AG10803 (cell line): ENCODE results near the gene DAPK3.
"Not testable (repeated sequence)": the region's sequence is repeated elsewhere in the genome, so short reads cannot be mapped to it uniquely, and the experiment has no call there.

Experiments
- DNase-seq: peaks from one replicate; pipeline ENCODE4 v3.0.0; 2010; ENCODE audit warnings: low read depth
- H3K4me3 ChIP-seq: 2 replicates; pipeline ENCODE4 v1.5.1; 2011; ENCODE audit warnings: mild to moderate bottlenecking, low read length, control low read depth
- TF ChIP-seq, protein P1 (sequence below): conservative IDR thresholded peaks from 2 replicates; pipeline ENCODE4 v1.5.1; 2011; ENCODE audit warnings: mild to moderate bottlenecking, low read length, control low read depth, inconsistent platforms

Gene DAPK3

DNA sequence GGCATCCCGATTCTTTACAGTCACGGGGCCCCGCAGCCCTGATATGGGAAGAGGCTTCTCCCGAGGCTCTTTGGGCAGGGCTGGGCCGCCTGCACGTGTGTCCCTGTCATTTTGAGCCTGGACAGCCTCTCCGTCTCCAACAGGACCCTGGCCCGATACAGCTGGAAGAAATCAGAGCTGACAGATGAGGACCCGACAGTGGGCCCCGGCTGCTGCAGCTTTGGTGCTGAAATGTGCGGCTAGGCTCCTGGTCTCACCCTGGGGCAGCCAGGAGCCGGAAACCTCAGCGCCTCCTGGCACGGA is 39.9 kb upstream of the DAPK3 start:
- no peak overlapping the region for H3K4me3 ChIP-seq
- TF ChIP-seq, protein P1, sequence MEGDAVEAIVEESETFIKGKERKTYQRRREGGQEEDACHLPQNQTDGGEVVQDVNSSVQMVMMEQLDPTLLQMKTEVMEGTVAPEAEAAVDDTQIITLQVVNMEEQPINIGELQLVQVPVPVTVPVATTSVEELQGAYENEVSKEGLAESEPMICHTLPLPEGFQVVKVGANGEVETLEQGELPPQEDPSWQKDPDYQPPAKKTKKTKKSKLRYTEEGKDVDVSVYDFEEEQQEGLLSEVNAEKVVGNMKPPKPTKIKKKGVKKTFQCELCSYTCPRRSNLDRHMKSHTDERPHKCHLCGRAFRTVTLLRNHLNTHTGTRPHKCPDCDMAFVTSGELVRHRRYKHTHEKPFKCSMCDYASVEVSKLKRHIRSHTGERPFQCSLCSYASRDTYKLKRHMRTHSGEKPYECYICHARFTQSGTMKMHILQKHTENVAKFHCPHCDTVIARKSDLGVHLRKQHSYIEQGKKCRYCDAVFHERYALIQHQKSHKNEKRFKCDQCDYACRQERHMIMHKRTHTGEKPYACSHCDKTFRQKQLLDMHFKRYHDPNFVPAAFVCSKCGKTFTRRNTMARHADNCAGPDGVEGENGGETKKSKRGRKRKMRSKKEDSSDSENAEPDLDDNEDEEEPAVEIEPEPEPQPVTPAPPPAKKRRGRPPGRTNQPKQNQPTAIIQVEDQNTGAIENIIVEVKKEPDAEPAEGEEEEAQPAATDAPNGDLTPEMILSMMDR = no peak
- DNase-seq = no peak

DNA sequence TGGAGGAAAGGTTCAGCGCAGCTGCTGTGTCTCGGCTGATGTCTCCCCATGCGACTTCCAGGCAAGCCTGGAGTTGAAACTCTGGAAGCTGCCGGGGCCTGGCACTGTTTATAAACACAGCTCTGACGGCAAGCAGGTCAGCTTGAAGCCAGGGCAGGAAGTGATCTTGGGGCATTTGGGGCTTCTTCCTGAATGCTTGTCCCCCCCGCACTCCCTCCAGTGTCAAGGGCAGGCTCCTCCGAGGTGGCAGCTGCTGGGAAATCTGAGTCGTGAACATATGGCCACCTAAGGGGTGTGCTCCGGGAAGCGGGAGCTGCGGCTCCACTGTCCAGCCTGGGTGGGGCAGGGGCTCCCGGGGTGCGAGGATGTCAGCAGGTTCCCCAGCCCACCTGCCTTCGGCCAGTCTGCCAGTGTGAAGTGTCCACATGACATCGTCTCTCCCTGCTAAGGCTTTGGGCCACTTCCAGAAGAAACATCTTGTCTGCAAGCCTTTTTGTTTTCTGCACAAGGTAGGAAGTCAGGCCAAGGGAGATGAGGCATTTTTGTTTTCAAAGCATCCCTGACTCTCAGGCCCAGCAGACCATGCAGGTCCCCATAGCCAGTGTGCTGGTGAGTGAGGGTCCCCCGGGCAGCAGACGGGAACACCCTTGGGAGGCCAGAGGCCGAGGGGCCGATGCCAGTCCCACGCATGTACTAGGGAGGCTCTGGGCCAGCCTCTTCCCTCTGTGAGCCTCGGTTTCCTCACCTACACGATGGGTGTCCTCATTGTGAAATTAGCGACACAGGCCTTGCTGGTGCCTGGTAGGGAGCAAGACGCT is 39.3 kb upstream of the DAPK3 start:
- TF ChIP-seq, protein P1 = no peak

DNA sequence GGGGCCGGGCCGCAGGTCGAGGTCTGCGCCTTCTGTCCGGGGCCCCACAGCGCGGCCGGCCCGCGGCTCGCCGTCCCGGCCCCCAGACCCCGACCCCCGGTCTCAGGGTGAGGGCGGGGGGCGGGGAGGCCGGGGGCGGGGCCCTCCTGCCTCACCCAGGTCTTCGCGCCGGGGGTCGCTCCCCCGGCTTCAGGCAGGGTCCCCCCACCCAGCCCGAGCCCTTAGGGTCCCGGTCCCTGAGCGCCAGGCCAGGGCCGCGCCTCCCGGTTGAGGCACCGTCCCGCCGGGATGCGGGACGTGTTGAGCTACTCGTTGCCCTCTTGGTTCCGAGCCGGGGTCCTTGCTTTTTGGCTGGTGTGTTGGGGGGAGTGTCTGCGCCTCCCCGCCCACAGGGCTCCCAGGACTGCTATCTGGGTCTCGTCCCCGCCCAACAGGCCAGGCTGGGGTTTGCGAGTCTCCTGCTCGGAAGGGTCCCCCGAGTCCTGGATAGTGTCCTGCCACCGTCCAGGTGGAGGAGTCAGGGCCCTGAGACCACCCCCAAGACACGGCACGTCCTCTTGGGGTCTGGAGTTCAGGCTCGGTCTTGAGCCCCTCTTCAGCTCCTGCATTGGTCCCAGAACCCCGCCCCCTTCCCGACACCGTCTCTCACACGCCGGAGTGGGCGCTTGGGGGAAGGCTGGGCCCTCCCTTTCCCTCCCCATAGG is 37.1 kb upstream of the DAPK3 start:
- DNase-seq = no peak
- H3K4me3 ChIP-seq = peak overlapping the region; percentile 91
- TF ChIP-seq, protein P1 = no peak

More for the DNA sequence above, 39.3 kb upstream of the DAPK3 start:
- H3K4me3 ChIP-seq = peak overlapping the region; percentile 22; the same call in 1 of the 2 replicates
- peak; percentile 15 for DNase-seq

DNA sequence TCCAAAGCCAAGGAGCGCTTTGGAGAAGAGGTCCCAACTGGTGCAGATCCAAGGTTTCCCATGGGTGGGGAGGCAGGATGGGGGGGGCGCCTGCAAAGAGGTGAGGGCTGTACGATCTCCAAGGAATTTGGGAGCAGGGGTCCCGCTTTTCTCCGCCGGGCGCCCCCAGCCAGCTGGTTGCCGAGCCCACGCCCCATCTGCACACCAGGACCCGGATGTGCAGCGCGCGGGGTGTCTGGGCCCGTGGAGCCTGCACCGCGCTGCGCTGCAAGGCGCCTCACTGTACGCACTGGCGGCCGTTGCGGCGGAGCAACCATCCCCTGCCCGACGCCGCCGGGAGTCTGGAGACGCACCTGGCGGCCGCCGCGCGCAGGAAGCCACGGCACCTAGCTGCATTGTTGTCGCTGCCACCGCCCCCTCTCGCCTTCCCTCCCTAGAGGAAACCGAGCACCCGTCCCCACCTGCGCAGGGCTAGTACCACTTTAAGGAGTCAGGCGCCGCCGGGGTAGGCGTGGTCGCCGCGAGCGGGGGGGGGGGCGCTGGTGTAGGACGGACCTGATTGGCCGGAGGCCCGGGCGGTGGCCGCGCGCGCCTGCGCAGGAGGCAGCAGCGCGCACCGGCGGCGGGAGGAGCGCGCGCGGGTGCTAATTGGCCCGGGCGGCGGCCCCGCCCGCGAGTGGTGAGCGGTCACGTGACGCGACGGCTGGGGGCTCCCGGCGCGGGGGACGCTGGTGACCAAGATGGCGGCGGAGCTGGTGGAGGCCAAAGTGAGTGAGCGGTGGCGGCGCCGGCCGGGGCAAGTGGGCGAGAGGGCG is 36.3 kb upstream of the DAPK3 start, which contains the start of gene PIAS4:
TSS of gene PIAS4 (plus strand) at position 716 of the 815 bp plus-strand sequence. CDS start at position 741, 25 bp downstream.
- peak; percentile 90 for DNase-seq
- H3K4me3 ChIP-seq = peak within 1 kb of the TSS; percentile 91
- TF ChIP-seq, protein P1 = no peak

DNA sequence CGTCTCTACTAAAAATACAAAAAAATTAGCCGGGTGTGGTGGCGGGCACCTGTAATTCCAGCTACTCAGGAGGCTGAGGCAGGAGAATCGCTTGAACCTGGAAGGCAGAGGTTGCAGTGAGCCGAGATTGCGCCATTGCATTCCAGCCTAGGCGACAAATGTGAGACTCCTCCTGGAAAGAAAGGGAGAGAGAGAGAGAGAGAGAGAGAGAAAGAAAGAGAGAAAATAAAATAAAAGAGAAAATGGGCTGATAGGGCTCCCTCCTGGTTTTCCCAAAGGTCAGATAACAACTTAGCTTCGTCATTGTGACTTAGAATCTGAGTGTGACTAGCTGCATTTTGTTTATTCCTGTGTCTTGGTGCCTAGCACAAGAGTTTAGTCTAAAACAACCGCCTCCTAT is 34.5 kb upstream of the DAPK3 start:
- not testable (repeated sequence) for DNase-seq, H3K4me3 ChIP-seq

DNA sequence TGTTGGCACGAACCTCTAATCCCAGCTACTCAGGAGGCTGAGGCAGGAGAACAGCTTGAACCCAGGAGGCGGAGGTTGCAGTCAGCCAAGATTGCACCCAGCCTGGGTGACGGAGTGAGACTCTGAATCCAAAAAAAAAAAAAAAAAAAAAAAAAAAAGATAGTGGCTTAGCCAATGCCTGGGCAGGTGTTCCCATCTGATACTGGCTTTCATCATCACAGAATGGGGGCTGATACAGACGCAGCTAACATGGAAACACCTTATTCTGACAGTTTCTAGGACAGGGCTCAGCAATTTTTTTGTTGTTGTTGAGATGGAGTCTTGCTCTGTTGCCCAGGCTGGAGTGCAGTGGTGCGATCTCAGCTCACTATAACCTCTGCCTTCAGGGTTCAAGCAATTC is 29.9 kb upstream of the DAPK3 start:
- not testable (repeated sequence) for H3K4me3 ChIP-seq, DNase-seq

DNA sequence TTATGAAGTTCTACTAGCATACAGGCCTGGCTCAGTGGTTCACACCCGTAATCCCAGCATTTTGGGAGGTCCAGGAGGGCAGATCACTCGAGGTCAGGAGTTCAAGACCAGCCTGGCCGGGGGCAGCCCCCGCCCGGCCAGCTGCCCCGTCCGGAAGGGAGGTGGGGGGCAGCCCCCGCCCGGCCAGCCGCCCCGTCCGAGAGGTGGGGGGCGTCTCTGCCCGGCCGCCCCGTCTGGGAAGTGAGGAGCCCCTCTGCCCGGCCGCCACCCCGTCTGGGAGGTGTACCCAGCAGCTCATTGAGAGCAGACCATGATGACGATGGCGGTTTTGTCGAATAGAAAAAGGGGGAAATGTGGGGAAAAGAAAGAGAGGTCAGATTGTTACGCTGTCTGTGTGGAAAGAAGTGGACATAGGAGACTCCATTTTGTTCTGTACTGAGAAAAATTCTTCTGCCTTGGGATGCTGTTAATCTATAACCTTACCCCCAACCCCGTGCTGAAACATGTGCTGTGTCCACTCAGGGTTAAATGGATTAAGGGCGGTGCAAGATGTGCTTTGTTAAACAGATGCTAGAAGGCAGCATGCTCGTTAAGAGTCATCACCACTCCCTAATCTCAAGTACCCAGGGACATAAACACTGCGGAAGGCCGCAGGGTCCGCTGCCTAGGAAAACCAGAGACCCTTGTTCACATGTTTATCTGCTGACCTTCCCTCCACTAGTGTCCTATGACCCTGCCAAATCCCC is 27.9 kb upstream of the DAPK3 start:
- not testable (repeated sequence) for DNase-seq, H3K4me3 ChIP-seq

DNA sequence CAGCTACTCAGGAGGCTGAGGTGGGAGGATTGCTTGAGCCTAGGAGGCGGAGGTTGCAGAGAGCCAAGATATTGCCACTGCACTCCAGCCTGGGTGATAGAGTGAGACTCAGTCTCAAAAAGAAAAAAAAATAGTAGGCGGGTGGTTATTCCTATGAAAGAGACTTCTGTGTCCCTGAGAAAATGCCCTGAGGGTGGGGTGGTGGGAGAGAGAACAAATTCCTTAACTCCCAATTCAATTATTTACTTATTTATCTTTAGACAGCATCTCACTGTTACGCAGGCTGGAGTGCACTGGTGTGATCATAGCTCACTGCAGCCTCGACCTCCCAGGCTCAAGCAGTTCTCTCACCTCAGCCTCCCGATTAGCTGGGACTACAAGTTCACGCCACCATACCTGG is 24.7 kb upstream of the DAPK3 start:
- no peak for DNase-seq
- TF ChIP-seq, protein P1 = no peak
- H3K4me3 ChIP-seq = no peak overlapping the region
